HG03064 (cell line): ENCODE measurements around the gene LRP5.
A peak's percentile ranks its signal among the peaks of the same experiment; 100 is the strongest.
"Not testable (repeated sequence)": the region's sequence is repeated elsewhere in the genome, so short reads cannot be mapped to it uniquely, and the experiment has no call there.

Experiments used
- ATAC-seq: cut with Tn5 transposase; IDR thresholded peaks from one replicate; pipeline ENCODE4 v1.9.1; 2021; ENCODE audit warnings: low read depth; ENCODE audit not compliant: unreplicated experiment

The LRP5 gene

GRCh38 chr11:68450711-68451110, 138.3 kb downstream of the LRP5 start:
- no peak for ATAC-seq

- no peak for ATAC-seq
These were observed 142.4 kb downstream of the LRP5 start for GRCh38 chr11:68454767-68455166.

GRCh38 chr11:68455485-68455884, 143.1 kb downstream of the LRP5 start:
- ATAC-seq, result no peak

- ATAC-seq, result no peak
These were observed 145.0 kb downstream of the LRP5 start for GRCh38 chr11:68457216-68457897.

GRCh38 chr11:68457898-68458249, 145.5 kb downstream of the LRP5 start:
- no peak for ATAC-seq

GRCh38 chr11:68458340-68458739, 145.9 kb downstream of the LRP5 start:
- not testable (repeated sequence) for ATAC-seq

GRCh38 chr11:68459886-68460740, 147.7 kb downstream of the LRP5 start:
- ATAC-seq, result peak; percentile 68

GRCh38 chr11:68460741-68461574, 148.6 kb downstream of the LRP5 start, which contains the start of gene PPP6R3:
TSS of gene PPP6R3 (plus strand) at chr11:68460752. CDS start at chr11:68537665, 76,913 bp downstream.
- ATAC-seq, result peak; percentile 30

- no peak for ATAC-seq
These were observed 149.2 kb downstream of the LRP5 start for GRCh38 chr11:68461575-68461917.

- no peak for ATAC-seq
These were observed 151.3 kb downstream of the LRP5 start for GRCh38 chr11:68463714-68464113.

- no peak for ATAC-seq
These were observed 154.9 kb downstream of the LRP5 start for GRCh38 chr11:68467201-68467834.

GRCh38 chr11:68468217-68468828, 155.9 kb downstream of the LRP5 start:
- ATAC-seq, result no peak

- ATAC-seq, result no peak
These were observed 156.7 kb downstream of the LRP5 start for GRCh38 chr11:68469122-68469521.

GRCh38 chr11:68469642-68470041, 157.3 kb downstream of the LRP5 start:
- no peak for ATAC-seq

- ATAC-seq, result no peak
These were observed 158.0 kb downstream of the LRP5 start for GRCh38 chr11:68470304-68470811.

- no peak for ATAC-seq
These were observed 159.3 kb downstream of the LRP5 start for GRCh38 chr11:68471360-68472340.

GRCh38 chr11:68472778-68473177, 160.4 kb downstream of the LRP5 start:
- ATAC-seq, result no peak

GRCh38 chr11:68473693-68474092, 161.3 kb downstream of the LRP5 start:
- no peak for ATAC-seq

- ATAC-seq, result not testable (repeated sequence)
These were observed 163.2 kb downstream of the LRP5 start for GRCh38 chr11:68475626-68476025.
